OCI-LY7 (cell line): ENCODE data around the gene ITPKB.

Experiments used
- EZH2phosphoT487 ChIP-seq: fragments of 200-600 bp; sonication (generic); IDR thresholded peaks from 2 replicates; pipeline ENCODE4 v1.6.1; 2018; ENCODE audit warnings: low read depth, borderline replicate concordance, mild to moderate bottlenecking, mixed run types, antibody characterized with exemption, low read length, moderate library complexity, mixed read lengths
- TF ChIP-seq, protein P1 (sequence below): fragments of 200-600 bp; sonication (generic); conservative IDR thresholded peaks from 2 replicates; pipeline ENCODE4 v1.5.1; 2014; ENCODE audit warnings: mild to moderate bottlenecking, antibody characterized with exemption, low read length, moderate library complexity, mixed read lengths

DNA sequence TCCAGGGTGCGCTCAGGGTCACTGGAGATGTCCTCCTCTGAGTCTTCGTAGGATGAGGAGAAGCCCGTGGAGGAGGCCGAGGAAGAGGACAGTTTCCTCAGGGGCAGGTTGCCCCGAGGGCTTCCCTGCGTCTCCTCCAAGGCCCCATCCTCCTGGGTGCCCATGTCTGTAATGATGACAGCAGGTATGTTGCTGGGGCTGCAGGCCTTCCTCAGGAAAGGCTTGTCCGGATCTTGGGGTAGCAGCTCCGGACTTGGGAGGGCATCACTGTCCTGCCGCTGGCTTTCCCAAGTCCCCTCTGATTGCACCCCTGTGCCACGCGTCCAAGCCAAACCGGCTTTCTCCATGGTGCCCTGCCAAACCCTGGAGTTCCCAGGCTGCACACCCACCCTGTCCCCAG, 3.5 kb downstream of the ITPKB start:
- TF ChIP-seq, protein P1, sequence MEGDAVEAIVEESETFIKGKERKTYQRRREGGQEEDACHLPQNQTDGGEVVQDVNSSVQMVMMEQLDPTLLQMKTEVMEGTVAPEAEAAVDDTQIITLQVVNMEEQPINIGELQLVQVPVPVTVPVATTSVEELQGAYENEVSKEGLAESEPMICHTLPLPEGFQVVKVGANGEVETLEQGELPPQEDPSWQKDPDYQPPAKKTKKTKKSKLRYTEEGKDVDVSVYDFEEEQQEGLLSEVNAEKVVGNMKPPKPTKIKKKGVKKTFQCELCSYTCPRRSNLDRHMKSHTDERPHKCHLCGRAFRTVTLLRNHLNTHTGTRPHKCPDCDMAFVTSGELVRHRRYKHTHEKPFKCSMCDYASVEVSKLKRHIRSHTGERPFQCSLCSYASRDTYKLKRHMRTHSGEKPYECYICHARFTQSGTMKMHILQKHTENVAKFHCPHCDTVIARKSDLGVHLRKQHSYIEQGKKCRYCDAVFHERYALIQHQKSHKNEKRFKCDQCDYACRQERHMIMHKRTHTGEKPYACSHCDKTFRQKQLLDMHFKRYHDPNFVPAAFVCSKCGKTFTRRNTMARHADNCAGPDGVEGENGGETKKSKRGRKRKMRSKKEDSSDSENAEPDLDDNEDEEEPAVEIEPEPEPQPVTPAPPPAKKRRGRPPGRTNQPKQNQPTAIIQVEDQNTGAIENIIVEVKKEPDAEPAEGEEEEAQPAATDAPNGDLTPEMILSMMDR, result no peak
- no peak for TF ChIP-seq EZH2phosphoT487
